HG02642 (cell line): ENCODE results near the gene PKLR.
A peak's percentile ranks its signal among the peaks of the same experiment; 100 is the strongest.
"Not testable (repeated sequence)": the region's sequence is repeated elsewhere in the genome, so short reads cannot be mapped to it uniquely, and the experiment has no call there.

ENCODE experiments used
- ATAC-seq: cut with Tn5 transposase; IDR thresholded peaks from one replicate; pipeline ENCODE4 v1.9.1; 2021; ENCODE audit warnings: mild to moderate bottlenecking; ENCODE audit not compliant: unreplicated experiment, poor library complexity

Gene PKLR

GRCh38 chr1:155301342-155301841, at the start of gene PKLR:
TSS of gene PKLR (minus strand) at chr1:155301438. CDS start at chr1:155301395, 43 bp downstream.
- no peak for ATAC-seq

- ATAC-seq = no peak
These were observed 41.6 kb upstream of the PKLR start for GRCh38 chr1:155342842-155343241.

- ATAC-seq = no peak
These were observed 38.4 kb upstream of the PKLR start for GRCh38 chr1:155339515-155340097.

- ATAC-seq = no peak
These were observed 33.7 kb upstream of the PKLR start for GRCh38 chr1:155334962-155335361.

GRCh38 chr1:155329980-155330598, 28.9 kb upstream of the PKLR start:
- no peak for ATAC-seq

- not testable (repeated sequence) for ATAC-seq
These were observed 27.6 kb upstream of the PKLR start for GRCh38 chr1:155328856-155329255.

- no peak for ATAC-seq
These were observed 26.7 kb upstream of the PKLR start for GRCh38 chr1:155327981-155328380.

GRCh38 chr1:155326631-155327037, 25.4 kb upstream of the PKLR start:
- ATAC-seq = no peak

GRCh38 chr1:155326020-155326526, 24.8 kb upstream of the PKLR start:
- no peak for ATAC-seq

- ATAC-seq = no peak
These were observed 24.3 kb upstream of the PKLR start for GRCh38 chr1:155325603-155325893.

GRCh38 chr1:155324717-155325602, 23.7 kb upstream of the PKLR start:
- ATAC-seq = no peak

GRCh38 chr1:155324037-155324716, 22.9 kb upstream of the PKLR start:
- ATAC-seq = peak; percentile 68

GRCh38 chr1:155323729-155324036, 22.4 kb upstream of the PKLR start:
- peak; percentile 50 for ATAC-seq

- ATAC-seq = peak; percentile 50
These were observed 21.9 kb upstream of the PKLR start for GRCh38 chr1:155322953-155323728.

GRCh38 chr1:155322571-155322952, 21.3 kb upstream of the PKLR start:
- ATAC-seq = no peak

- ATAC-seq = no peak
These were observed 20.6 kb upstream of the PKLR start for GRCh38 chr1:155321639-155322503.

- ATAC-seq = no peak
These were observed 19.7 kb upstream of the PKLR start, which contains the start of gene RUSC1 for GRCh38 chr1:155320661-155321617. TSS of gene RUSC1 (plus strand) at chr1:155320894. CDS start at chr1:155321774, 880 bp downstream.

- ATAC-seq = no peak
These were observed 19.0 kb upstream of the PKLR start for GRCh38 chr1:155320252-155320651.
